Transverse colon (tissue), 4 donors: Measurements from ENCODE around the gene FRYL. TPM values are rescaled to one million over a fixed set of nuclear protein-coding genes. Genes with fewer than 3 reads are reported as not detected.
"Not testable (repeated sequence)": the region's sequence is repeated elsewhere in the genome, so short reads cannot be mapped to it uniquely, and the experiment has no call there.

Experiments used
- DNase-seq: peaks from one replicate; pipeline ENCODE4 v3.0.0-alpha.2; 2019
- H3K27ac ChIP-seq, 4 donors: fragments of 200-600 bp; sonication (generic); 2 replicates each; pipeline ENCODE4 v1.5.1; 2016 to 2018; ENCODE audit warnings: inconsistent platforms in 4 of 4
- H3K27me3 ChIP-seq: fragments of 200-600 bp; sonication (generic); 2 replicates; pipeline ENCODE4 v1.5.1; 2017; ENCODE audit warnings: inconsistent platforms
- H3K36me3 ChIP-seq, 4 donors: fragments of 200-600 bp; sonication (generic); 2 replicates each; pipeline ENCODE4 v1.5.1; 2017 to 2019; ENCODE audit warnings: inconsistent platforms in 4 of 4
- H3K4me1 ChIP-seq, 4 donors: fragments of 200-600 bp; sonication (generic); 2 replicates each; pipeline ENCODE4 v1.5.1; 2017 to 2020; ENCODE audit warnings: inconsistent platforms in 4 of 4
- H3K4me3 ChIP-seq, 4 donors: fragments of 200-600 bp; sonication (generic); 1 replicate in 1 of 4; 2 replicates in 3 of 4; pipeline versions ENCODE4 v1.5.1 to v1.6.1; 2017 to 2019; ENCODE audit warnings: inconsistent platforms in 4 of 4
- H3K9me3 ChIP-seq, 2 donors: fragments of 200-600 bp; sonication (generic); 2 replicates each; pipeline ENCODE4 v1.5.1; 2017 to 2019; ENCODE audit warnings: inconsistent platforms in 2 of 2
- EP300 ChIP-seq: sonication (generic); formaldehyde crosslinking; IDR thresholded peaks from one replicate; pipeline ENCODE4 v1.6.1; 2017; ENCODE audit warnings: antibody characterized with exemption, low read depth
- POLR2A ChIP-seq: fragments of 450-650 bp; IDR thresholded peaks from one replicate; pipeline ENCODE4 v1.6.1; 2016; ENCODE audit warnings: antibody characterized with exemption, mild to moderate bottlenecking, moderate library complexity
- POLR2AphosphoS5 ChIP-seq, 3 donors: sonication (generic); formaldehyde crosslinking; IDR thresholded peaks; one replicate each; pipeline ENCODE4 v1.6.1; 2016; ENCODE audit warnings: antibody characterized with exemption in 3 of 3
- WGBS, 2 donors: methylation state at CpG; one replicate each; pipeline ENCODE4 v1.1.5; 2018; ENCODE audit warnings: low coverage in 1 of 2; 5-methylcytosine and 5-hydroxymethylcytosine counted together
- in situ Hi-C, 4 donors: fragments of 200-750 bp; cut with MboI; loops; one replicate each; pipeline versions ENCODE4 v1.15.0 to v1.15.1; 2017; ENCODE audit warnings: low sequenced_read_pairs in 3 of 4, low pct_ligation_motif_present in 1 of 4, low pct_unique_long_range_greater_than_20kb in 1 of 4
- intact Hi-C: fragments of 100-400 bp; cut with DNase I; formaldehyde crosslinking; loops from one replicate; pipeline ENCODE4 v1.15.1; 2023; ENCODE audit warnings: low total_unique reads
- total RNA-seq, 4 donors: library from RNA; depleted of rRNA; stranded (reverse); fragments of >200 nt; gene quantifications; one replicate each; pipeline ENCODE4 v1.1.0, GENCODE V29; 2016
- TF ChIP-seq, protein P1 (sequence below), 5 experiments: fragments of 200-600 bp in 3 of 5; fragments of 450-650 bp in 2 of 5; sonication (generic) in 3 of 5; IDR thresholded peaks; 1 replicate in 2 of 5; 2 replicates in 3 of 5; pipeline ENCODE4 v1.5.1; 2016 to 2017; ENCODE audit warnings: antibody characterized with exemption in 5 of 5, inconsistent platforms in 3 of 5, mild to moderate bottlenecking in 2 of 5, moderate library complexity in 1 of 5

The FRYL gene
- total RNA-seq, 4 donors from 2014 or later, result 477 to 645 (median 545) TPM

- Histone ChIP-seq H3K27me3 (no peaks in the 10 kb centered on the region), H3K9me3 (no peaks in the 10 kb centered on the region), H3K4me1 (peaks cover 0 to 43% (median 5%) of the 10 kb centered on the region in 4 donors), H3K36me3 (no peaks in the 10 kb centered on the region), H3K27ac (no peak overlapping the region), H3K4me3 (no peak overlapping the region)
- in situ Hi-C loops, result loop anchor here in 1 of 4 donors (25.0 kb wide), 1 partner anchor 102 kb away; no protein-coding TSS in a partner anchor
- 100% methylated on average over 1 of the region's 1 CpG for WGBS, 2 donors
- intact Hi-C loops, result no loop called here
- TF ChIP-seq EP300 (no peak), POLR2AphosphoS5 (IDR thresholded peaks at IDR 0.05) (no peak), POLR2A (no peak)
- TF ChIP-seq, protein P1, sequence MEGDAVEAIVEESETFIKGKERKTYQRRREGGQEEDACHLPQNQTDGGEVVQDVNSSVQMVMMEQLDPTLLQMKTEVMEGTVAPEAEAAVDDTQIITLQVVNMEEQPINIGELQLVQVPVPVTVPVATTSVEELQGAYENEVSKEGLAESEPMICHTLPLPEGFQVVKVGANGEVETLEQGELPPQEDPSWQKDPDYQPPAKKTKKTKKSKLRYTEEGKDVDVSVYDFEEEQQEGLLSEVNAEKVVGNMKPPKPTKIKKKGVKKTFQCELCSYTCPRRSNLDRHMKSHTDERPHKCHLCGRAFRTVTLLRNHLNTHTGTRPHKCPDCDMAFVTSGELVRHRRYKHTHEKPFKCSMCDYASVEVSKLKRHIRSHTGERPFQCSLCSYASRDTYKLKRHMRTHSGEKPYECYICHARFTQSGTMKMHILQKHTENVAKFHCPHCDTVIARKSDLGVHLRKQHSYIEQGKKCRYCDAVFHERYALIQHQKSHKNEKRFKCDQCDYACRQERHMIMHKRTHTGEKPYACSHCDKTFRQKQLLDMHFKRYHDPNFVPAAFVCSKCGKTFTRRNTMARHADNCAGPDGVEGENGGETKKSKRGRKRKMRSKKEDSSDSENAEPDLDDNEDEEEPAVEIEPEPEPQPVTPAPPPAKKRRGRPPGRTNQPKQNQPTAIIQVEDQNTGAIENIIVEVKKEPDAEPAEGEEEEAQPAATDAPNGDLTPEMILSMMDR (IDR thresholded peaks at IDR 0.05), result no peak
- DNase-seq, result no peak
Observed at GRCh38 chr4:48688953-48689352, 91.1 kb downstream of the FRYL start.

DNA sequence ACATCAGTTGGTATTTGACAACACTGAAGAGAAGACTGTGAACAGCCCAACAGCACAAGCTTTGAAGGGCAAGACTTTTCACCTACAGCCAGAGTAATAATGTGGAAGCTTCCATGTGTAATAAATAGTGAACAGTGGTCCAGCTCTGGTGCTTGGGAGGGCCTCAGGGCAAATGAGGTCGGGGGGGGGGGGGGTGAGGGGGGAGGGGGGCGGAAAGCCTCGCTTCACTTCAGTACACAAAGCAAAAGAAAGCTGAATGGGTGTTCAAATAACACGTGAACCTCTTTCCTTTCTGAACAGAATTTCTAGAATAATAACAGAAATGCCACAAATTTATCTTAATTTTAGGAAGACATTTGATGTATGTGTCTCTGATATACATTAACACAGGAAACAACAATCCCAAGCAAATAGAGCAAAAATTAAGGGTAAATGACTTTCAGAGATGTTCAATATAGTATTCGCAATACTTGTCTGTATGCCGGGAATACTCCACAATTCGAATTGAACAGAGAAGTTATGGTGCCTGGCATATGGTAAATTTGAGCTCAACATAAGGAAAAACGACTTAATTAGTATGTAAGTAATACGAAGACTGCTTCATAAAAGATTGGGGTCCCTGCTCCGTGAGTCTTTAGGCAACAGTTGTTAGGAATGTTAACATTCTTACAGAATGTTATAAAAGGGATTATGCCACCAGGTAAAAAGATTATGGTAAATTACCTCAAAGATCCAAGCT, 92.6 kb downstream of the FRYL start:
- in situ Hi-C loops, result loop anchor here in 1 of 4 donors (25.0 kb wide), 1 partner anchor 100 kb away; no protein-coding TSS in a partner anchor
- Histone ChIP-seq H3K36me3 (no peaks in the 10 kb centered on the region), H3K4me1 (peaks cover 0 to 42% (median 7%) of the 10 kb centered on the region in 4 donors), H3K27ac (no peak overlapping the region), H3K4me3 (no peak overlapping the region), H3K27me3 (no peaks in the 10 kb centered on the region), H3K9me3 (no peaks in the 10 kb centered on the region)
- no peak for TF ChIP-seq EP300
- TF ChIP-seq, protein P1 (IDR thresholded peaks at IDR 0.05), result no peak
- TF ChIP-seq POLR2AphosphoS5 (IDR thresholded peaks at IDR 0.05), result no peak
- no peak for TF ChIP-seq POLR2A
- WGBS, 2 donors, result 81 to 92% methylated on average over 7 to 10 of the region's 10 CpGs
- intact Hi-C loops, result no loop called here
- no peak for DNase-seq

- Histone ChIP-seq H3K9me3 (no peaks in the 10 kb centered on the region), H3K4me1 (peaks cover 0 to 40% (median 14%) of the 10 kb centered on the region in 4 donors), H3K27me3 (no peaks in the 10 kb centered on the region), H3K36me3 (no peaks in the 10 kb centered on the region), H3K27ac (no peak overlapping the region), H3K4me3 (no peak overlapping the region)
- WGBS, 2 donors, result 94 to 98% methylated on average over 3 of the region's 3 CpGs
- DNase-seq, result no peak
- intact Hi-C loops, result no loop called here
- in situ Hi-C loops, result loop anchor here in 1 of 4 donors (25.0 kb wide), 1 partner anchor 99 kb away; no protein-coding TSS in a partner anchor
- TF ChIP-seq, protein P1 (IDR thresholded peaks at IDR 0.05), result no peak
- no peak for TF ChIP-seq POLR2A
- TF ChIP-seq POLR2AphosphoS5 (IDR thresholded peaks at IDR 0.05), result no peak
- no peak for TF ChIP-seq EP300
Observed at GRCh38 chr4:48686369-48686768, 93.7 kb downstream of the FRYL start.

GRCh38 chr4:48683784-48684666, 96.1 kb downstream of the FRYL start:
- WGBS, 2 donors, result 13 to 28% methylated on average over 1 of the region's 1 CpG
- Histone ChIP-seq H3K4me3 (no peak overlapping the region), H3K36me3 (no peaks in the 10 kb centered on the region), H3K27me3 (no peaks in the 10 kb centered on the region), H3K4me1 (peaks cover 0 to 29% (median 14%) of the 10 kb centered on the region in 4 donors), H3K9me3 (no peaks in the 10 kb centered on the region), H3K27ac (no peak overlapping the region)
- in situ Hi-C loops, result loop anchor here in 1 of 4 donors (25.0 kb wide), 1 partner anchor 97 kb away; no protein-coding TSS in a partner anchor
- intact Hi-C loops, result no loop called here
- TF ChIP-seq POLR2AphosphoS5 (IDR thresholded peaks at IDR 0.05) (no peak), POLR2A (no peak), EP300 (no peak)
- TF ChIP-seq, protein P1 (IDR thresholded peaks at IDR 0.05), result no peak
- no peak for DNase-seq

DNA sequence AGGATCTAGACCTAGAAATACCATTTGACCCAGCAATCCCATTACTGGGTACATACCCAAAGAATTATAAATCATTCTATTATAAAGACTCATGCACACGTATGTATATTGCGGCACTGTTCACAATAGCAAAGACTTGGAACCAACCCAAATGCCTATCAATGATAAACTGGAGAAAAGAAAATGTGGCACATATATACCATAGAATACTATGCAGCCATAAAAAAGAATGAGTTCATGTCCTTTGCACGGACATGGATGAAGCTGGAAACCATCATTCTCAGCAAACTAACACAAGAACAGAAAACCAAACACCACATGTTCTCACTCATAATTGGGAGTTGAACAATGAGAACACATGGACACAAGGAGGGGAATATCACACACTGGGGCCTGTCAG, 97.2 kb downstream of the FRYL start:
- 61 to 75% methylated on average over 3 of the region's 3 CpGs for WGBS, 2 donors
- H3K4me3 ChIP-seq, H3K27ac ChIP-seq, intact Hi-C loops, H3K36me3 ChIP-seq, H3K9me3 ChIP-seq, H3K27me3 ChIP-seq, DNase-seq: not testable (repeated sequence)
- H3K4me1 ChIP-seq, result peaks cover 0 to 26% (median 14%) of the 10 kb centered on the region in 4 donors
- in situ Hi-C loops, result loop anchor here in 1 of 4 donors (25.0 kb wide), 1 partner anchor 96 kb away; no protein-coding TSS in a partner anchor
